CD4-positive, alpha-beta T cell (primary cell): ENCODE data around the gene SIAH1. TPM values are rescaled to one million over a fixed set of nuclear protein-coding genes. Genes with fewer than 3 reads are reported as not detected.
"Not testable (repeated sequence)": the region's sequence is repeated elsewhere in the genome, so short reads cannot be mapped to it uniquely, and the experiment has no call there.

ENCODE experiments used
- ATAC-seq: fragments of 200-7000 bp; cut with Tn5 transposase; one replicate; pipeline ENCODE4 v1.10.0; 2022; ENCODE audit warnings: mild to moderate bottlenecking; ENCODE audit not compliant: poor library complexity
- CTCF ChIA-PET: fragments of 350-600 bp; sonication (Branson Sonifier 250); formaldehyde crosslinking; loops from one replicate; lab custom pipeline; 2021; ENCODE audit warnings: antibody characterized with exemption, inconsistent platforms; lab: Charles Lee
- POLR2A ChIA-PET: fragments of 350-600 bp; sonication (Branson Sonifier 250); formaldehyde crosslinking; loops from one replicate; lab custom pipeline; 2021; ENCODE audit warnings: antibody characterized with exemption, inconsistent platforms; lab: Charles Lee
- DNase-seq, 14 experiments: peaks; one replicate each; pipeline ENCODE4 v3.0.0-alpha.2; 2013 to 2020; ENCODE audit warnings: mixed read lengths in 2 of 14
- H3K27ac ChIP-seq, 2 donors: one replicate each; pipeline versions ENCODE4 v1.5.1 to v1.7.0; 2013; ENCODE audit warnings: low read length in 2 of 2, low read depth in 1 of 2, mild to moderate bottlenecking in 1 of 2
- H3K27me3 ChIP-seq, 2 experiments: 1 replicate in 1 of 2; 2 replicates in 1 of 2; pipeline versions ENCODE4 v1.6.1 to v1.7.0; 2013; ENCODE audit warnings: low read length in 2 of 2, control low read depth in 1 of 2, mild to moderate bottlenecking in 1 of 2, moderate library complexity in 1 of 2; ENCODE audit not compliant: insufficient read depth in 2 of 2, control insufficient read depth in 1 of 2
- H3K36me3 ChIP-seq: one replicate; pipeline ENCODE4 v1.6.1; 2013; ENCODE audit warnings: low read length, control low read depth; ENCODE audit not compliant: insufficient read depth
- H3K4me1 ChIP-seq: one replicate; pipeline ENCODE4 v1.6.1; 2013; ENCODE audit warnings: low read length, control low read depth; ENCODE audit not compliant: insufficient read depth
- H3K4me3 ChIP-seq: one replicate; pipeline ENCODE4 v1.5.1; 2013; ENCODE audit warnings: mild to moderate bottlenecking, low read length, moderate library complexity
- H3K9me3 ChIP-seq, 2 experiments: 1 replicate in 1 of 2; 2 replicates in 1 of 2; pipeline versions ENCODE4 v1.6.1 to v1.7.0; 2013; ENCODE audit warnings: low read length in 2 of 2, mild to moderate bottlenecking in 2 of 2, control low read depth in 1 of 2, moderate library complexity in 1 of 2; ENCODE audit not compliant: control insufficient read depth in 1 of 2, insufficient read depth in 1 of 2
- H3K27ac Mint-ChIP-seq: one replicate; pipeline ENCODE4 v1.8.0; 2020; ENCODE audit warnings: mixed read lengths
- H3K27me3 Mint-ChIP-seq: one replicate; pipeline ENCODE4 v1.8.0; 2021; ENCODE audit warnings: mixed read lengths
- H3K36me3 Mint-ChIP-seq: one replicate; pipeline ENCODE4 v1.8.0; 2021; ENCODE audit warnings: low read depth, mixed read lengths
- H3K4me1 Mint-ChIP-seq: one replicate; pipeline ENCODE4 v1.8.0; 2021; ENCODE audit warnings: low read depth, mixed read lengths
- H3K4me3 Mint-ChIP-seq: one replicate; pipeline ENCODE4 v1.8.0; 2020; ENCODE audit warnings: mild to moderate bottlenecking, mixed read lengths
- H3K9me3 Mint-ChIP-seq: one replicate; pipeline ENCODE4 v1.8.0; 2020; ENCODE audit warnings: mixed read lengths
- CTCF ChIP-seq: fragments of 200-600 bp; IDR thresholded peaks from one replicate; pipeline ENCODE4 v1.8.0; 2022; ENCODE audit warnings: antibody characterized with exemption, mild to moderate bottlenecking
- intact Hi-C, 2 experiments: fragments of 100-400 bp; cut with DNase I in 1 of 2; cut with micrococcal nuclease in 1 of 2; formaldehyde crosslinking; loops; one replicate each; pipeline versions ENCODE4 v1.15.1 to v1.9.0; 2023 to 2025; cut with DNase I, micrococcal nuclease
- total RNA-seq, 174 experiments: library from RNA in 2 of 174; stranded (reverse) in 2 of 174; gene quantifications; one replicate each; pipeline ENCODE4 v1.2.3 and lab custom pipeline; 2021 to 2026

SIAH1 gene
- total RNA-seq, 2 experiments from 2014 or later = 40.9 to 43.0 TPM

DNA sequence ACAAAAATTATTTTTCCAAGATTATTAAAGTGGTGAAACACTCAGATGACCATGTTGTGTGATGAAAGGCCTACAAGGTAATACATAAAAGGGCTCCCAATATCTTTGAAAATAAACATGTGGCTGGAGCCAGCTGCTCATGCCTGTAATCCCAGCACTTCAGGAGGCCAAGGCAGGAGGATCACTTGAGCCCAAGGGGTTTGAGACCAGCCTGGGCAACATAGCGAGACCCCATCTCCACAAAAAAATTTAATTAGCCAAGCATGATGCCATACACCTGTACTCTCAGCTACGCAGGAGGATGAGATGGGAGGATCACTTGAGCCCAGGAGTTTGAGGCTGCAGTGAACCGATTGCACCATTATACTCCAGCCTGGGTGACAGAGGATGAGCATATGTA lies 26.8 kb downstream of the SIAH1 start:
- Histone ChIP-seq H3K36me3 (peaks cover 17% of the 10 kb centered on the region), H3K9me3 (no peaks in the 10 kb centered on the region), H3K27me3 (no peaks in the 10 kb centered on the region), H3K27ac (no peak overlapping the region), H3K4me1 (peaks cover 2% of the 10 kb centered on the region), H3K4me3 (no peak overlapping the region)
- TF ChIP-seq CTCF = no peak
- H3K4me1 Mint-ChIP-seq = peaks cover 16% of the 10 kb centered on the region
- no peak overlapping the region for H3K27ac Mint-ChIP-seq
- H3K9me3 Mint-ChIP-seq = no peaks in the 10 kb centered on the region
- ATAC-seq = no peak
- intact Hi-C loops = no loop called here
- H3K4me3 Mint-ChIP-seq = no peak overlapping the region
- H3K36me3 Mint-ChIP-seq = peaks cover 45% of the 10 kb centered on the region
- DNase-seq = no peak
- ChIA-PET POLR2A (interaction anchor here (5.3 kb wide), 1 partner anchor 265 kb away, joined by 26 read pairs; no protein-coding TSS in a partner anchor), CTCF (interaction anchor here (1.4 to 6.2 kb wide), 2 partner anchors 265 to 272 kb away, joined by 4 to 42 read pairs; no protein-coding TSS in a partner anchor)
- H3K27me3 Mint-ChIP-seq = no peaks in the 10 kb centered on the region

DNA sequence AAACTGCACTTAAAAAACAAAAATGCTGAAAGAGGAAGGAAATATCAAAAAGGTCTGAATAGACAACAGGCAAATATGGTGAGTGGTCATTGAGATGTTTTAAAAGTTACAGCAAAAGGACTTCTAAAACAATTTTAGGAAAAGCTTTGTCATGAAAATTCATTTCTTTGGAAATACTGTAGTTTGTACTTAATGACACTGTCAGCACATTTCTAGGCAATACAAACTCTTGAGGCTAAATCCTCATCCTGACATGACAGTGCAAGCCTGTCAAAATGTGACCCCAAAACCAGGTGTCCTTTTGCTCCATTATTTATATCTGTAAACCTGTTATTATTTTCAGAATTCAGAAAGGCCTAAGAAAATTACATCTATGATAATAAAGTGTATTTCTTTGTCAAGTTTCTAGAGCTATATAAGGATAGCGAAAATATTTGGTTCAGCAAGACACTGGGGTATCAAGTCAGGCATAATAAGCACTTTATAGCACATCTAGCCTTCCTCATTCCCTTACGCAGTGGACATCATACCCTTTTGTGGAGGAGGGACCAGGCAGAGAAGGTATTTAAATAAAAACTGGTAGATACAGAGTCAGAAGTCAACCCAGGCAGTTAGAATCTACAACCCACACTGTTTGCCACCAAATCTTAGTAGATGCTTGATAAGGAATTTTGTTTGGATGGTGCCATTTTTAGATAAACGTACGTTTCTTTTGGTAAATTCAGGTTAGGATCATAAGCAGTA lies 28.4 kb downstream of the SIAH1 start:
- Mint-ChIP-seq H3K9me3 (no peaks in the 10 kb centered on the region), H3K27ac (no peak overlapping the region), H3K27me3 (no peaks in the 10 kb centered on the region), H3K4me3 (no peak overlapping the region), H3K36me3 (peaks cover 61% of the 10 kb centered on the region), H3K4me1 (peaks cover 12% of the 10 kb centered on the region)
- no peaks in the 10 kb centered on the region for H3K9me3 ChIP-seq
- peaks cover 27% of the 10 kb centered on the region for H3K36me3 ChIP-seq
- ChIA-PET POLR2A (interaction anchor here (0.6 to 5.3 kb wide), 4 partner anchors 29 to 274 kb away, joined by 3 to 26 read pairs (median 5); no protein-coding TSS in a partner anchor), CTCF (interaction anchor here (1.0 to 6.2 kb wide), 6 partner anchors 9 to 1215 kb away, joined by 3 to 42 read pairs (median 4); no protein-coding TSS in a partner anchor)
- ATAC-seq (no peak), DNase-seq (no peak)
- no peak overlapping the region for H3K27ac ChIP-seq
- intact Hi-C loops = no loop called here
- H3K4me1 ChIP-seq = peaks cover 2% of the 10 kb centered on the region
- H3K4me3 ChIP-seq = no peak overlapping the region
- no peaks in the 10 kb centered on the region for H3K27me3 ChIP-seq
- no peak for TF ChIP-seq CTCF

DNA sequence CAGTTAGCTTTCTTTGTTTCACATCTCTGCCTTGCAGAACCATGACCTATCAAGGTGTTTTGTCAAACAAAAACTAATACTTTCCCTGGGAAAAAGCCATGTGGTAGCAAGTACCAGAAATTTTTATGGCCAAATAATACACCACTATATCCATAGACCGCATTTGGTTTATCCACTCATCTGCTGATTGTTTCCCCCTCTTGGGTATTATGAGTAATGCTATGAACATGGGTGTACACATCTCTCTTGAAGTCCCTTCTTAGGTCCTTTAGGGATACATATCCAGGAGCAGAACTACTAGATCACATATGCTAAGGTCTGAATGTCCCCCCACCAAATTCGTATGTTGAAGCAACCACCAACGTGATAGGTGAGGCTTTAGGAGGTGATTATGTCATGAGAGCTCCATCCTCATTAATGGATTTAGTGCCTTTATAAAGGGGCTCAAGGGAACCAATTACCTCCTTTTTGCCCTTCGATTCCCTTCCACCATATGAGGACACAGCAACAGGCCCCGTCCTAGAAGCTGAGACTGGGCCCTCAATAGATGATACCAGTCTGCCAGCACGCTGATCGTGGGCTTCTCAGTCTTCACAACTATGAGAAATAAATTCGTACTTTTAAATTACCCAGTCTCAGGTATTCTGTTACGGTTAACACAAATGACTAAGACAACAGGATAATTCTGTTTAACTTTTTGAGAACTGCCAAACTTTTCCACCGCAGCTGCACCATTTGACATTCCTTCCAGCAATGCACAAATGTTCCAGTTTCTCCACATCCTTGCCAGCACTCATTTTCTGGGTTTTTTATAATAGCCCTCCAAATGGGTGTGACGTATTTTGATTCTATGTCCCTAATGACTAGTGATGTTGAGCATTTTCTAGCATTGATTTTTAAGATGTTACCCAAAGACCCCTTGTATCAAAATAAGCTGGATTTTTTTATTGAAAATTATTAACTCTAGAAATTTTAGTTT lies 30.0 kb downstream of the SIAH1 start:
- Histone ChIP-seq H3K36me3 (peaks cover 32% of the 10 kb centered on the region), H3K27me3 (no peaks in the 10 kb centered on the region), H3K27ac (no peak overlapping the region), H3K9me3 (no peaks in the 10 kb centered on the region), H3K4me3 (no peak overlapping the region), H3K4me1 (peaks cover 2% of the 10 kb centered on the region)
- H3K4me1 Mint-ChIP-seq = peaks cover 12% of the 10 kb centered on the region
- H3K36me3 Mint-ChIP-seq = peaks cover 63% of the 10 kb centered on the region
- no peak overlapping the region for H3K4me3 Mint-ChIP-seq
- peak overlapping the region; percentile 49 for H3K27ac Mint-ChIP-seq
- TF ChIP-seq CTCF = no peak
- POLR2A ChIA-PET = interaction anchor here (1.0 to 5.3 kb wide), 5 partner anchors 30 to 275 kb away, joined by 3 to 26 read pairs (median 7); partner anchors contain the start of gene SIAH1
- DNase-seq (no peak), ATAC-seq (no peak)
- intact Hi-C loops = loop anchor here in 1 of 2 experiments (1.0 to 5.0 kb wide), 3 partner anchors 187 to 274 kb away; no protein-coding TSS in a partner anchor
- H3K9me3 Mint-ChIP-seq = no peaks in the 10 kb centered on the region
- no peaks in the 10 kb centered on the region for H3K27me3 Mint-ChIP-seq
- CTCF ChIA-PET = interaction anchor here (1.2 to 6.2 kb wide), 8 partner anchors 11 to 275 kb away, joined by 3 to 42 read pairs (median 8); no protein-coding TSS in a partner anchor

- H3K4me3 Mint-ChIP-seq, ATAC-seq, H3K27me3 Mint-ChIP-seq, H3K27ac ChIP-seq, H3K4me1 ChIP-seq, H3K27me3 ChIP-seq, DNase-seq, H3K9me3 ChIP-seq, H3K9me3 Mint-ChIP-seq, H3K4me3 ChIP-seq: not testable (repeated sequence)
- intact Hi-C loops = loop anchor here in 1 of 2 experiments (1.0 to 5.0 kb wide), 3 partner anchors 188 to 274 kb away; no protein-coding TSS in a partner anchor
- ChIA-PET POLR2A (interaction anchor here (0.9 to 5.3 kb wide), 6 partner anchors 12 to 276 kb away, joined by 3 to 26 read pairs (median 7); partner anchors contain the start of gene SIAH1), CTCF (interaction anchor here (0.7 to 6.2 kb wide), 8 partner anchors 10 to 276 kb away, joined by 4 to 42 read pairs (median 6); no protein-coding TSS in a partner anchor)
- peaks cover 66% of the 10 kb centered on the region for H3K36me3 Mint-ChIP-seq
- H3K4me1 Mint-ChIP-seq = peaks cover 12% of the 10 kb centered on the region
- peaks cover 37% of the 10 kb centered on the region for H3K36me3 ChIP-seq
- peak overlapping the region; percentile 49 for H3K27ac Mint-ChIP-seq
Measured at GRCh38 chr16:48354385-48354784, 30.8 kb downstream of the SIAH1 start.
